Measurements from ENCODE around the gene OAS2.
"Not testable (repeated sequence)": the region's sequence is repeated elsewhere in the genome, so short reads cannot be mapped to it uniquely, and the experiment has no call there.

OAS2 gene

GRCh38 chr12:112944024-112944690 is 34.2 kb upstream of the OAS2 start:
- TF ChIP-seq CTCF (IDR thresholded peaks at IDR 0.05) (no peak), ZFX (IDR thresholded peaks at IDR 0.05; ENCODE audit: borderline replicate concordance) (no peak)
- H3K27ac ChIP-seq, result no peak overlapping the region

- no peak overlapping the region for H3K27ac ChIP-seq
- TF ChIP-seq ZFX (IDR thresholded peaks at IDR 0.05; ENCODE audit: borderline replicate concordance), result no peak
- TF ChIP-seq CTCF (IDR thresholded peaks at IDR 0.05), result no peak
These were observed 32.8 kb upstream of the OAS2 start for GRCh38 chr12:112945515-112945914.

- TF ChIP-seq CTCF (IDR thresholded peaks at IDR 0.05), result no peak
- TF ChIP-seq ZFX (IDR thresholded peaks at IDR 0.05; ENCODE audit: borderline replicate concordance), result no peak
- H3K27ac ChIP-seq, result no peak overlapping the region
These were observed 31.9 kb upstream of the OAS2 start for GRCh38 chr12:112946236-112947000.

DNA sequence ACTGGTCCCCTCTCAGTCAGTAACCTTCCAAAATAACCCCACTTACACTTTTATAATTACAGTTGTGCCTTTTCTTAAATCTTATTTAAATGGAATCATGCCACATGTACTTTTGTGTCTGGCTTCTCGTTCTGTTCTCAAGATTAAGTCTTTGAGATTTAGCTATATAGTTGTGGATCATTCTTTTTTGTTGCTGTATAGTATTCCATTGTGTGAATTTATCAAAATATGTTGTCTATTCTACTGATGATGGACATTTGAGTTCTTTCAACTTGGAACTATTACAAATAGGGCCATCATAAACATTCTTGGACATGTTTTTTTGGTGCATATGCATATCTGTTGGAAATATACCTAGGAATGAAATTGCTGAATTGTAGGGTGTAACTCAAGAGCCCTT is 31.0 kb upstream of the OAS2 start:
- no peak for TF ChIP-seq ZFX (IDR thresholded peaks at IDR 0.05; ENCODE audit: borderline replicate concordance)
- TF ChIP-seq CTCF (IDR thresholded peaks at IDR 0.05), result no peak
- no peak overlapping the region for H3K27ac ChIP-seq

DNA sequence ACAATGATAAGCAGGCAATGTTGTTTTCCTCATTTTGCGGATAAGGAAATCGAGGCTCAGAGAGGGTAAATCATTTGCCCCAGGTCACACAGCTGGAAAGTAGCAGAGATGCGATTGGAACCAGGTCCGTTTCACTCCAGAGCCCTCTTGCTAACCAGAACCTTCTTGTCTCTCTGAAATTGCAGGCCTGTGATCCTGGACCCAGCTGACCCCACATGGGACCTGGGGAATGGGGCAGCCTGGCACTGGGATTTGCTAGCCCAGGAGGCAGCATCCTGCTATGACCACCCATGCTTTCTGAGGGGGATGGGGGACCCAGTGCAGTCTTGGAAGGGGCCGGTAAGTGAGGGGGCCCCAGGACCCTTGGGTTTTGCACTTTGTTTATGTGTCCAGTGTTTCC is 30.6 kb upstream of the OAS2 start:
- TF ChIP-seq CTCF (IDR thresholded peaks at IDR 0.05) (no peak), ZFX (IDR thresholded peaks at IDR 0.05; ENCODE audit: borderline replicate concordance) (no peak)

DNA sequence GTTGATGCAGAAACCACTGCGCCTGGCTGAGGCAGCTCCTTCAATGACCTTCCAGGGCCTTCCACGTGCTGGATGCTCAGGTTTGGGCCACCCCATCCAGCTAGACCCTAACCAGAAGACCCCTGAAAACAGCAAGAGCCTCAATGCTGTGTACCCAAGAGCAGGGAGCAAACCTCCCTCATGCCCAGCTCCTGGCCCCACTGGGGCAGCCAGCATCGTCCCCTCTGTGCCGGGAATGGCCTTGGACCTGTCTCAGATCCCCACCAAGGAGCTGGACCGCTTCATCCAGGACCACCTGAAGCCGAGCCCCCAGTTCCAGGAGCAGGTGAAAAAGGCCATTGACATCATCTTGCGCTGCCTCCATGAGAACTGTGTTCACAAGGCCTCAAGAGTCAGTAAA is 29.5 kb upstream of the OAS2 start:
- TF ChIP-seq CTCF (IDR thresholded peaks at IDR 0.05) (no peak), ZFX (IDR thresholded peaks at IDR 0.05; ENCODE audit: borderline replicate concordance) (no peak)
- H3K27ac ChIP-seq, result no peak overlapping the region

More for the DNA sequence above, 30.6 kb upstream of the OAS2 start:
- H3K27ac ChIP-seq, result no peak overlapping the region

DNA sequence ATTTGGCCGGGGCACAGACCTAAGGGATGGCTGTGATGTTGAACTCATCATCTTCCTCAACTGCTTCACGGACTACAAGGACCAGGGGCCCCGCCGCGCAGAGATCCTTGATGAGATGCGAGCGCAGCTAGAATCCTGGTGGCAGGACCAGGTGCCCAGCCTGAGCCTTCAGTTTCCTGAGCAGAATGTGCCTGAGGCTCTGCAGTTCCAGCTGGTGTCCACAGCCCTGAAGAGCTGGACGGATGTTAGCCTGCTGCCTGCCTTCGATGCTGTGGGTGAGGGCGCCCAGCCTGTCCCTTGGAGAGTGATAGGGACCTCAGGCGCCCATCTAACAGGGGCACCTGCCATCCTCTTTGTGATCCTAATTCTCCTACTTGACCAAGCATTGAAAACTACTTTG is 27.6 kb upstream of the OAS2 start:
- TF ChIP-seq ZFX (IDR thresholded peaks at IDR 0.05; ENCODE audit: borderline replicate concordance), result no peak
- no peak for TF ChIP-seq CTCF (IDR thresholded peaks at IDR 0.05)
- no peak overlapping the region for H3K27ac ChIP-seq

- H3K27ac ChIP-seq, result not testable (repeated sequence)
These were observed 21.2 kb upstream of the OAS2 start for GRCh38 chr12:112957125-112957524.

Measured in 22Rv1 (cell line).